T-helper 1 cell treated with Interleukin-12 subunit alpha and Interleukin-12 subunit beta and Interleukin-4 antibody, amounts not matched to agents 30 ng/mL and 1 ng/mL, for 36 hours (primary cell): ENCODE data around the gene POLR2J2. TPM values are rescaled to one million over a fixed set of nuclear protein-coding genes. Genes with fewer than 3 reads are reported as not detected.
"Not testable (repeated sequence)": the region's sequence is repeated elsewhere in the genome, so short reads cannot be mapped to it uniquely, and the experiment has no call there.

ENCODE experiments used
- intact Hi-C: fragments of 100-400 bp; cut with micrococcal nuclease; formaldehyde crosslinking; loops from one replicate; pipeline ENCODE4 v1.15.1; 2024
- total RNA-seq: library from RNA; stranded (reverse); gene quantifications from 2 replicates; pipeline ENCODE4 v1.2.3, GENCODE V29; 2022

Gene POLR2J2
- total RNA-seq, 1 donor from 2014 or later, result 20.4 TPM

GRCh38 chr7:102671956-102672307, 469 bp upstream of the POLR2J2 start:
- intact Hi-C loops, result not testable (repeated sequence)

DNA sequence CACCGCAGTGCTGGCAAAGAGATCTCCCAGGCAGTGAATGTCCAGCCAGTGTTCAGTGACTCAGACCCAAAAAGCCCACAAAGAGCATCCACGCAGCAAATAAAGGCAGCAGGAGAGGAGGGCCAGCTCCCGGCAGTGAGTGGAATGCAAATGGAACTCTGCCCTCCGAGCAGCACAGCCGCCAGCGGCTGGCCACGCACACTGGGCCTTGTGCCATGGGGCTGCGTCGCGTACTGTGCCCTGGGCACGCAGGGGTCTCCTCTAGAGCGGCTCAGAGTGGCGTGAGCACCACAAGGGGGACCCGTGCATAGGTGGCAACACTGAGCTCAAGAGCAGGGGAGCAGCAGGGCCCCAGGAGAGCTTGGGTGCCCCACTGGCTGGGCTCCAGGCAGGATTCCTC, 3.9 kb downstream of the POLR2J2 start:
- intact Hi-C loops, result not testable (repeated sequence)

DNA sequence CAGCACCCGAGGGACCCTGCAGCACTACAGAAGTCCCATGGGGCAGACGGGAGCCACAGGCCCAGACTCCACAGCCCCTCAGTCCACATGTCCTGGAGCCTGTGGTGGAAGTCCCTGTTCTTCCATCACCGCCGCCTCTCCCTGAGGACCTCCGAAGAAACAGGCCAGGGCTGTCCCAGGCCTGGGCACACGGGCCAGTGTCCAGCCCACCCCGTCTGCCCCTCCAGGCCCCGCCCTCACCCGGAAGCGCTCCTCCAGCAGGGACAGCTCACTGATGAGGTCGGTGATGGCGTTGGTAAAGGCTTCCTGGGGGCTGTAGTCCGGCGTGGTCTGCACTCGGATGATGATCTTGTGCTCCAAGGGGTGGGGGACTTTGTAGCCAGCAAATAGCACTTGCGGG, 4.6 kb downstream of the POLR2J2 start:
- intact Hi-C loops, result not testable (repeated sequence)

DNA sequence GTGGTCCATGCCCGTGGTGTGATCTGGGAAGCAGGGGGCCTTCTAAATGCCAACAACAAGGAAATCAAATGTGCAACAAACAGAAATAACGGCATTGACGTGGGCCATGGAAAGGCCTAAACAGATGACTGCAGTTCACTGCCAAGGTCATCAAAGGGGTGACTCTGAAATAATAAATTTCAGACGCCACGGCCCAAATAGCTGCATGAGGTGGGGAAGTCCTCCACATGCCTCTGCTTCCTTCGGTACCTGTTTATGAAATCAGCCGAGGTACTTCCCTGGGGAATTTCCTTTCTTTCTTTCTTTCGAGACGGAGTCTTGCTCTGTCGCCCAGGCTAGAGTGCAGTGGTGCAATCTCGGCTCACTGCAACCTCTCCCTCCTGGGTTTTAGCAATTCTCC, 6.7 kb downstream of the POLR2J2 start:
- intact Hi-C loops, result not testable (repeated sequence)

DNA sequence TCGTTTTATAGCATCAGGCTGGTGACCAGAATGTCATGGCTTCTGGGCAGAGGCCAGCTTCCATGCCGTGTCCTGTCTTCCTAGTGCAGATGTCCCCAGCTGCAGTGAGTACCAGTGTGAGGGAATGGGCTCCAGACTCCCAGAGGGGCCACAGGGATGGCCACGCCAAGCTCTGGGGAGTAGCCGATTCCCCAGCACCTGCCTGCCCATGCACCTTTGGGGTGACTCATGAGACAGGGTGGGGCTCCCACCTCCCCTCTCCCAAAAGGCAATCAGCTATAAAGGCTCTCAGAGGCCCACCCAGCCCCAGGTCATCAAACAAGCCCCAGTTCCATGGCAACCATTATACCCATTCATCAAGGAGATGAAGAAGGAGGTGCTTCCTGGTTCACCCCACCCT, 21.5 kb downstream of the POLR2J2 start, which contains the start of gene SPDYE2B:
SPDYE2B (plus strand) TSS at position 396 of the 400 bp plus-strand sequence. CDS start 2,030 bp downstream, outside the sequence.
- intact Hi-C loops, result not testable (repeated sequence)

GRCh38 chr7:102647813-102648212, 23.6 kb downstream of the POLR2J2 start:
- intact Hi-C loops, result not testable (repeated sequence)

DNA sequence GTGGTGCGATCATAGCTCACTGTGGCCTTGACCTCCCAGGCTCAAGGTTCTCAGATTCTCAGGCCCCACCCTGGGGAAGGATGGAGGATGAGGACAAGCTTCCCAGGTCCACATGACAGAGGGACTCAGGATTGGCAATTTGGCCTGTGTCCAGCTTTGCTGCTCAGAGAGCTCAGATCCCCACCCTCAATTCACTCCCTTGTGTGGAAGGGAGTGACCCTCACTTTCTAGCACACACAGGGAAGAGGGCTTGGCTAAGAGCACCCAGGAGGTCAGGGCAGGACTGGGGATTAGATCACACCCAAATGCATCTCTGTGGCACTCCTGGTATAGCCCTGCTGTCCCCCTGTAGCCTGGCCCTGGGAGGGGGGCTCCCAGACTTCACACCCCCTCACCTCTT, 28.1 kb downstream of the POLR2J2 start:
- intact Hi-C loops, result not testable (repeated sequence)

DNA sequence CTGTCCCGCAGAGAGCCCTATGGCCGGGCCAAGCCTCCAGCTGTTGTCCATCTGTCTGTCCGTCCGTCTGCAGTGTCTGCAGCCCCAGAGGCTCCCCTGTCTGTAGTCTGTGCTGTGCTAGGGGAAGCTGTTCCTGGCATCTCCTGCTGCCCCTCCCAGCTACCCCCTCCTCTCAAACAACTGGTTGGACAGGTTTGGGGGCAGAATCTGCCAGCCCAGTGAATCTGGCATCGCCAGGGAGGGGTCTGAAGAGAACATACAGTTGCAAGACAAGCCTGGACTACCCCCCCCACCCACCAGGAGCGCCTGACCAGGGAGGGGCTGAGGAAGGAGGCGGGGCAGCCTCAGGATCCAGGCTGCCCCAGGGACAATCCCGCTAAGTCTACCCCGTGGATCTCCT, 28.8 kb downstream of the POLR2J2 start, which contains the start of gene UPK3BL1:
UPK3BL1 (minus strand) TSS at position 101 of the 400 bp plus-strand sequence; CDS start at position 51, 50 bp downstream.
- intact Hi-C loops, result not testable (repeated sequence)

- intact Hi-C loops, result not testable (repeated sequence)
Observed at GRCh38 chr7:102638848-102639247, 32.6 kb downstream of the POLR2J2 start.

GRCh38 chr7:102636956-102637355, 34.5 kb downstream of the POLR2J2 start:
- intact Hi-C loops, result not testable (repeated sequence)

DNA sequence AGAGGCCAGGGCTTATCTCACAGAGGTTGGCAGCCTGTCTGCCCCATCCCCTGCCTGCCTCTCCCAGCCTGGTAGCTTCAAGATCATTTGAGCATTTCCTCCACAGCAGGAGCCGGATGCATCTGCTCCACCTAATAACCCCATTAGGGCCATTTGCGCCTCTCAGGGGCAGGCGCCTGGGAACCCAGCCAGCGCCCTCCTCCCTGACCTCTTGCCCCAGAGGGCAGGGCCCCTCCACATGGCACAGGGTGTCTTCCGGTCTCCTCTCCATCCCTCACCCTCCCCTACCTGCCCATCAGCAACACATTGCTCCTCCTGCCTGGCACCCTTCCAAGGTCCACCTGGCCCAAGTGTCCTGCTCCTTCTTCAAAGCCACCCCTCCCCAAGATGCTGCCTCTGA, 36.1 kb downstream of the POLR2J2 start:
- intact Hi-C loops, result not testable (repeated sequence)

GRCh38 chr7:102634299-102634698, 37.2 kb downstream of the POLR2J2 start:
- intact Hi-C loops, result not testable (repeated sequence)

GRCh38 chr7:102630622-102631021, 40.8 kb downstream of the POLR2J2 start:
- intact Hi-C loops, result not testable (repeated sequence)

GRCh38 chr7:102627271-102627904, 44.1 kb downstream of the POLR2J2 start:
- intact Hi-C loops, result not testable (repeated sequence)

DNA sequence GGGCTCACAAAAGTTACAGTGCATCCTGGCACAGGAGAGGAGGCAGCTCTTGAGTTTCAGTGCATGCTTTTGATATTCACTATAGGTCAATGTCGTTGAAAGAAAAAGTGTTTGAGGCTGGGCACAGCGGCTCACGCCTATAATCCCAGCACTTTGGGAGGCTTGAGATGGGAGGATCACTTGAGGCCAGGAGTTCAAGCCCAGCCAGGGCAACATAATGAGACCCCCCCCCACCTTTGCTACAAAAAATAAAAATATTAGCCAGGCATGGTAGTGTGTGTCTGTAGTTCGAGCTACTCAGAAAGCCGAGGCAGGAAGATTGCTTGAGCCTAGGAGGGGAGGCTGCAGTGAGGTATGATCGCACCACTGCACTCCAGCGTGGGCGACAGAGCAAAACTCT, 53.3 kb downstream of the POLR2J2 start:
- intact Hi-C loops, result not testable (repeated sequence)

DNA sequence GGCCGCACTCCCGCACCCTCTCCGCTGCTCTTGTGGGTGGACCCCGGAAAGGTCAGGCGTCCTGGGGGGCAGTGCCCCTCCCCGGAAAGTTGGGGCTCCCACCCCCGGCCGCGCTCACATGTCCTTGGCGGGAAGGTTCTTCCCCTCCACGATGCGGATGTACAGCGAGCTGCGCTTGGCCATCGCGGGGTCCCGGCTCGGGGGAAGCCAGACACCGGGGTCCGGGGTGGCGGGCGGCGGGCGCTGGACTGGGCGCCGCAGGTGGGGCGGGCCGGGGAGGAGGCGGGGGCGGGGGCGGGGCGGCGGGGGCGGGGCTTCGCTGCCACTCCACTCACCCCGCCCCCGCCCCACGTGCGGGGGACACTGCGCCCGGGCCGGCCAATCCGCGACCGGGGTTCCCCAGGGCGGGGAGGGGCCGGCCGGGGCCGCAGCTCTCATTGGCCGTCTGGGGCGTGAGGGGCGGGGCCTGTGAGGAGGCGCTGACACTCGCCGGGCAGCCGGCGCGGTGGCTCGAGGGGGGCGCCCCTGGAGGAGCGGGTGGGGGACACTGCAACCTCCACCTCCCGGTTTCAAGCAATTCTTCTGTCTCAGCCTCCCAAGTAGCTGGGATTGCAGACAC, 54.8 kb downstream of the POLR2J2 start, which contains the start of gene RASA4:
RASA4 (minus strand) TSS at position 250 of the 619 bp plus-strand sequence; CDS start at position 183, 67 bp downstream.
- intact Hi-C loops, result not testable (repeated sequence)

Other genes starting within 250 kb of the POLR2J2 start
- 82.5 and 84.9 TPM in 2 replicates for gene ORAI2, start 238.1 kb downstream of the POLR2J2 start, total RNA-seq
- 10.3 and 11.4 TPM in 2 replicates for gene ALKBH4, start 206.8 kb downstream of the POLR2J2 start, total RNA-seq
- gene LRWD1, start 206.7 kb downstream of the POLR2J2 start, total RNA-seq, result 27.3 and 30.7 TPM in 2 replicates
- gene POLR2J, start 192.7 kb downstream of the POLR2J2 start, total RNA-seq, result 46.6 and 47.9 TPM in 2 replicates
- 11.3 and 16.1 TPM in 2 replicates for gene RASA4B, start 153.9 kb downstream of the POLR2J2 start, total RNA-seq
- gene UPK3BL2, start 128.0 kb downstream of the POLR2J2 start, total RNA-seq, result 25.7 and 29.3 TPM in 2 replicates
- 0.12 TPM in 1 of 2 replicates, not detected in the other for gene SPDYE2, start 120.4 kb downstream of the POLR2J2 start, total RNA-seq
- 63.1 and 67.8 TPM in 2 replicates for gene POLR2J3, start 99.1 kb downstream of the POLR2J2 start, total RNA-seq
- 35.6 and 35.7 TPM in 2 replicates for gene RASA4, start 54.9 kb downstream of the POLR2J2 start, total RNA-seq
- 16.0 and 19.1 TPM in 2 replicates for gene UPK3BL1, start 28.9 kb downstream of the POLR2J2 start, total RNA-seq
- gene SPDYE2B, start 21.3 kb downstream of the POLR2J2 start, total RNA-seq, result not detected in 2 replicates
- 6.7 and 7.0 TPM in 2 replicates for gene FAM185A, start 77.3 kb upstream of the POLR2J2 start, total RNA-seq
- gene LRRC17, start 241.3 kb upstream of the POLR2J2 start, total RNA-seq, result 0.20 TPM in 1 of 2 replicates, not detected in the other